OCI-LY1 (cell line): ENCODE measurements around the gene POU6F2.

Experiments
- EZH2 ChIP-seq: fragments of 200-600 bp; sonication (generic), shearing (Covaris generic); IDR thresholded peaks from 2 replicates; pipeline ENCODE4 v1.8.0; 2017; ENCODE audit warnings: borderline replicate concordance, mixed run types, mild to moderate bottlenecking, antibody characterized with exemption, low read length, moderate library complexity, mixed read lengths
- TF ChIP-seq, protein P1 (sequence below): fragments of 200-600 bp; sonication (generic), shearing (Covaris generic); IDR thresholded peaks from 2 replicates; pipeline ENCODE4 v1.5.1; 2017; ENCODE audit warnings: mild to moderate bottlenecking, antibody characterized with exemption, low read length, moderate library complexity, mixed read lengths

DNA sequence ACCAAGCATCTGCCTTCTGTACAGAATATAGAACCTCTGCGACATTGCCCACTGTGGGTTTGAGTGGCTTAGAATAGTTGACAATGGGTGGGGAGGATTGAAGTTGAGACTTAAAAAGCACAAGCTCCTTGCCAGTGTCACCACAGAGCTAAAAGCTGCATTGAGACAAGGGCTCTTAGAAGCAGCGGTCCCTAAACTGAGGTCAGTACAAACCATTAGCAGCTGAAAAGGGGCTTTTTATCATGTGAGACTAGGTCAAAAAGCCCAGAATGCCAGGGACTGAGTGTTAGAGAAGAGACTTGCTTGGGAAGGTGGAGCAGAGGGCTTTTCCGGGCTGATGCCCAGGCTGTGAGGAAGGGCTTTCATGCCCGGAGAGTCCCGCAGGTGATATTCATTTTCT is 91.3 kb downstream of the POU6F2 start:
- TF ChIP-seq, protein P1, sequence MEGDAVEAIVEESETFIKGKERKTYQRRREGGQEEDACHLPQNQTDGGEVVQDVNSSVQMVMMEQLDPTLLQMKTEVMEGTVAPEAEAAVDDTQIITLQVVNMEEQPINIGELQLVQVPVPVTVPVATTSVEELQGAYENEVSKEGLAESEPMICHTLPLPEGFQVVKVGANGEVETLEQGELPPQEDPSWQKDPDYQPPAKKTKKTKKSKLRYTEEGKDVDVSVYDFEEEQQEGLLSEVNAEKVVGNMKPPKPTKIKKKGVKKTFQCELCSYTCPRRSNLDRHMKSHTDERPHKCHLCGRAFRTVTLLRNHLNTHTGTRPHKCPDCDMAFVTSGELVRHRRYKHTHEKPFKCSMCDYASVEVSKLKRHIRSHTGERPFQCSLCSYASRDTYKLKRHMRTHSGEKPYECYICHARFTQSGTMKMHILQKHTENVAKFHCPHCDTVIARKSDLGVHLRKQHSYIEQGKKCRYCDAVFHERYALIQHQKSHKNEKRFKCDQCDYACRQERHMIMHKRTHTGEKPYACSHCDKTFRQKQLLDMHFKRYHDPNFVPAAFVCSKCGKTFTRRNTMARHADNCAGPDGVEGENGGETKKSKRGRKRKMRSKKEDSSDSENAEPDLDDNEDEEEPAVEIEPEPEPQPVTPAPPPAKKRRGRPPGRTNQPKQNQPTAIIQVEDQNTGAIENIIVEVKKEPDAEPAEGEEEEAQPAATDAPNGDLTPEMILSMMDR = no peak
- TF ChIP-seq EZH2 = no peak
